Thyroid gland (tissue), 4 donors: ENCODE data around the gene GRIK4. TPM values are rescaled to one million over a fixed set of nuclear protein-coding genes. Genes with fewer than 3 reads are reported as not detected.

Source experiments
- DNase-seq, 2 donors: peaks; one replicate each; pipeline ENCODE4 v3.0.0-alpha.2; 2019
- H3K27ac ChIP-seq, 3 donors: fragments of 200-600 bp; sonication (generic); 1 replicate in 2 of 3; 2 replicates in 1 of 3; pipeline ENCODE4 v1.5.1; 2016 to 2019; ENCODE audit warnings: mild to moderate bottlenecking in 1 of 3, moderate library complexity in 1 of 3
- H3K27me3 ChIP-seq: fragments of 200-600 bp; sonication (generic); one replicate; pipeline ENCODE4 v1.5.1; 2019
- H3K36me3 ChIP-seq, 2 donors: fragments of 200-600 bp; sonication (generic); one replicate each; pipeline ENCODE4 v1.5.1; 2016 to 2019
- H3K4me1 ChIP-seq, 2 donors: fragments of 200-600 bp; sonication (generic); one replicate each; pipeline ENCODE4 v1.5.1; 2017 to 2019
- H3K4me3 ChIP-seq, 3 donors: fragments of 200-600 bp; sonication (generic); replicated peaks in 1 of 3; 1 replicate in 2 of 3; 2 replicates in 1 of 3; pipeline ENCODE4 v1.5.1; 2016; ENCODE audit warnings: mild to moderate bottlenecking in 1 of 3
- H3K9me3 ChIP-seq: fragments of 200-600 bp; sonication (generic); one replicate; pipeline ENCODE4 v1.5.1; 2017
- POLR2A ChIP-seq, 2 donors: fragments of 450-650 bp; IDR thresholded peaks; one replicate each; pipeline ENCODE4 v1.6.1; 2017; ENCODE audit warnings: antibody characterized with exemption in 2 of 2, mild to moderate bottlenecking in 2 of 2, moderate library complexity in 1 of 2
- WGBS, 2 donors: methylation state at CpG; one replicate each; pipeline ENCODE4 v1.1.5; 2017; 5-methylcytosine and 5-hydroxymethylcytosine counted together
- intact Hi-C: fragments of 100-400 bp; cut with DNase I; formaldehyde crosslinking; loops from one replicate; pipeline ENCODE4 v1.15.1; 2023
- total RNA-seq, 4 donors: library from RNA; depleted of rRNA; stranded (reverse); fragments of >200 nt; gene quantifications; one replicate each; pipeline ENCODE4 v1.2.3, GENCODE V29; 2016
- TF ChIP-seq, protein P1 (sequence below), 6 experiments: fragments of 200-600 bp in 3 of 6; fragments of 450-650 bp in 3 of 6; sonication (generic) in 3 of 6; IDR thresholded peaks; one replicate each; pipeline ENCODE4 v1.5.1; 2016 to 2019; ENCODE audit warnings: antibody characterized with exemption in 6 of 6, mild to moderate bottlenecking in 2 of 6, inconsistent platforms in 1 of 6, moderate library complexity in 1 of 6

GRIK4 gene
- total RNA-seq, 4 donors from 2014 or later = 0.54 to 3.7 (median 0.99) TPM

DNA sequence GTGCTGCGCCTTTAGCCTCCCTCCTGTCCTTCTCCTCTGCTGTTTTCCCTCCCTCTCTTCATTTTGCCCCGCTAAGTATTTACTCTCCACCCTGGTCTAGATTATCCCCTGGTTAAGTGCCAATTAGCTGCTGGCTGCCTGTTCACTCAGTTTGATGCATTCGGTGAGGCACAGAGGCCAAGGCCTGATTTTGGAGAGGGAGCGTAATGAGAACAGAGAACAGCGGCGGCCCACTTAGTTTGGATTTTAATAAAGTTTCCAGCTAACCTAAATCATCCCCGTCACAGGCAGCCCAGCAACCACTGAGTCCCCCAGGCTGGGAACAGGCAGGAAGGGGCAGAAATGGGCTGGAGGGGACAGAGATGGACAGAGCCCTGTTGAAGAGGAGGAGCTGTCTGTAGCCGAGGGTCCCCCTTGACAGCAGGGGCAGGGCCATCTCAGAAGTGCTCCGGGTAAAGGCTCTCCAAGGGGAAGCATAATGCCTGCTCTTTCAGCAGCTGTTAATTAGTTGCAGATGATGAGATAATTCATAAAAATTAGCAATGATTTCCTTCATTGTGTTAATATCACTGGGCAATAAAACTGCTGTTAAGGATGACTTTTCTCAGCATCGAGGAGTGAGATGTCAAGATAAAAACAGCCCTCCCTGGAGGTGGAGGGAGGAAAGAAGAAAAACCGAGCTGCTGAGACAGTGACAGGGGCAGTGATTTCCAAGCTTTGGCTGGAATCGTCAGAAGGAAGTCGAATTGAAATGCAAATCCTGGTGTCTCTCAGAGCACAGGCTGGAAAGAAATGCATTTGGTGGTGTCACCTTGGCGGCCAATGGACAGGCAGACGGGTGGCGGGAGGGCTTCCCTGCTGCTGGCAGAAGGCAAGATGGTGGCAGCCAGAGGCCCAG lies 170.1 kb downstream of the GRIK4 start:
- no peak for DNase-seq
- Histone ChIP-seq H3K9me3 (no peaks in the 10 kb centered on the region), H3K4me3 (no peak overlapping the region), H3K4me1 (no peaks in the 10 kb centered on the region), H3K27me3 (no peaks in the 10 kb centered on the region), H3K27ac (no peak overlapping the region), H3K36me3 (no peaks in the 10 kb centered on the region)
- TF ChIP-seq, protein P1, sequence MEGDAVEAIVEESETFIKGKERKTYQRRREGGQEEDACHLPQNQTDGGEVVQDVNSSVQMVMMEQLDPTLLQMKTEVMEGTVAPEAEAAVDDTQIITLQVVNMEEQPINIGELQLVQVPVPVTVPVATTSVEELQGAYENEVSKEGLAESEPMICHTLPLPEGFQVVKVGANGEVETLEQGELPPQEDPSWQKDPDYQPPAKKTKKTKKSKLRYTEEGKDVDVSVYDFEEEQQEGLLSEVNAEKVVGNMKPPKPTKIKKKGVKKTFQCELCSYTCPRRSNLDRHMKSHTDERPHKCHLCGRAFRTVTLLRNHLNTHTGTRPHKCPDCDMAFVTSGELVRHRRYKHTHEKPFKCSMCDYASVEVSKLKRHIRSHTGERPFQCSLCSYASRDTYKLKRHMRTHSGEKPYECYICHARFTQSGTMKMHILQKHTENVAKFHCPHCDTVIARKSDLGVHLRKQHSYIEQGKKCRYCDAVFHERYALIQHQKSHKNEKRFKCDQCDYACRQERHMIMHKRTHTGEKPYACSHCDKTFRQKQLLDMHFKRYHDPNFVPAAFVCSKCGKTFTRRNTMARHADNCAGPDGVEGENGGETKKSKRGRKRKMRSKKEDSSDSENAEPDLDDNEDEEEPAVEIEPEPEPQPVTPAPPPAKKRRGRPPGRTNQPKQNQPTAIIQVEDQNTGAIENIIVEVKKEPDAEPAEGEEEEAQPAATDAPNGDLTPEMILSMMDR (IDR thresholded peaks at IDR 0.05) = no peak
- 72 to 74% methylated on average over 16 of the region's 16 CpGs for WGBS, 2 donors
- intact Hi-C loops = no loop called here

DNA sequence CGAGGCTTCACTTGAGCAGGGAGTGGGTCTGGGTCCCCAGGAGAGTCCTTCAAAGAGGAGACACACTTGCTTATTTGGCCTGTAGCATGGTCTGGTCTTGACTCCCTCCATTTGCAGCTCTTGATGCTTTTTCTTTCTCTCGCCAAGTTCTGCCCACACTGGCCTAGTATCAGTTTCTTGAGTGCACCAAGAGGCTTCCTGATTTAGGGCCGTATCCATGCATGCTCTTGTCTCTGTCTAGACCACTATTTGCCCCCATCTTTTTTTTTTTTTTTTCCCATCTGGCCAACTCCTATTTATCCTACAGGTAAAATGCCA lies 170.7 kb downstream of the GRIK4 start:
- no peak for DNase-seq
- TF ChIP-seq, protein P1 (IDR thresholded peaks at IDR 0.05) = no peak
- TF ChIP-seq POLR2A (IDR thresholded peaks at IDR 0.05) = no peak
- intact Hi-C loops = no loop called here
- no peaks in the 10 kb centered on the region for H3K27me3 ChIP-seq
- H3K9me3 ChIP-seq = no peaks in the 10 kb centered on the region
- WGBS, 2 donors = 57 to 71% methylated on average over 3 of the region's 3 CpGs
- no peaks in the 10 kb centered on the region for H3K4me1 ChIP-seq
- no peak overlapping the region for H3K4me3 ChIP-seq
- H3K36me3 ChIP-seq = no peaks in the 10 kb centered on the region
- no peak overlapping the region for H3K27ac ChIP-seq

DNA sequence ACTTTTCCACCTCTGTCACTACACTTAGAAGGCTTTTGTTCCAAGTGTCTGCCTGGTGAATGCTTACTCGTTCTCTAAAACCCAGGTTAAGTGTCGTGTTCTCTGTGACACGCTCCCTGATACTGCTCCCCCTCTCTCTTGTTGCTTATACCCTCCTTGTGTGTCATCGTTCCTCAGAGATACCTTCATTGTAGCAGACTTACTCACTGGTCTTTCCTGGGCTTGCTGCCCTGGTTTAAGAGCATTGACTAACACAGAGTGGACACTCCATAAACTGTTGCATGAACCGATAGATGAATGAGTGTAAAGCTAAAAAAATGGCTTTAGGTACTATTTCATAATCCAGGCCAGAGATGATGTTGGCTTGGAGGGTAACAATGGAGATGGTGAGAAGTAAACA lies 171.3 kb downstream of the GRIK4 start:
- no peak for DNase-seq
- no peaks in the 10 kb centered on the region for H3K9me3 ChIP-seq
- no peak overlapping the region for H3K27ac ChIP-seq
- intact Hi-C loops = no loop called here
- 91 to 94% methylated on average over 5 of the region's 5 CpGs for WGBS, 2 donors
- no peaks in the 10 kb centered on the region for H3K36me3 ChIP-seq
- TF ChIP-seq POLR2A (IDR thresholded peaks at IDR 0.05) = no peak
- TF ChIP-seq, protein P1 (IDR thresholded peaks at IDR 0.05) = no peak
- H3K4me1 ChIP-seq = no peaks in the 10 kb centered on the region
- no peaks in the 10 kb centered on the region for H3K27me3 ChIP-seq
- H3K4me3 ChIP-seq = no peak overlapping the region

DNA sequence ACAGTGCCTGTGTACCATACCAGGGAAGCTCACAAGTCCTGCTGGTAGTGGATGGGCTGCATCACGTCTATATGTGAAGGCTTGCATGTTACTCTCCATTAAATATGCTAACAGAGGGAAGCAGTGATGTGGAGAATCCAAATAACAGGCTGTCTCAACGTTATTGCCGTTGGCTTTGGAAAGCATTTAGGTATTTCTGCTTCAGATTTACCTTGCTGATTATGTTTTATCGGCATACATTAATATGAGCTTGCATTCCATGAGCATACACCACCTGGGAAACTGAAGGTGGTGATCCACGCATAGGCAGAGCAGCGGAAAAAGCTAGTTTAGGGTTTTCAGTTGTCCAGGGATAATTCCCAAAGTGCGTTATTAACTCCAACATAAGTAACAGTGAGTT lies 175.0 kb downstream of the GRIK4 start:
- 82 to 86% methylated on average over 7 of the region's 7 CpGs for WGBS, 2 donors
- no peaks in the 10 kb centered on the region for H3K36me3 ChIP-seq
- no peak for TF ChIP-seq POLR2A (IDR thresholded peaks at IDR 0.05)
- TF ChIP-seq, protein P1 (IDR thresholded peaks at IDR 0.05) = no peak
- intact Hi-C loops = loop anchor here (2.0 to 5.0 kb wide), 2 partner anchors 176 to 349 kb away; partner anchors contain the start of genes ARHGEF12 and GRIK4
- DNase-seq = no peak
- H3K9me3 ChIP-seq = no peaks in the 10 kb centered on the region
- no peak overlapping the region for H3K27ac ChIP-seq
- no peaks in the 10 kb centered on the region for H3K27me3 ChIP-seq
- no peaks in the 10 kb centered on the region for H3K4me1 ChIP-seq
- H3K4me3 ChIP-seq = no peak overlapping the region

DNA sequence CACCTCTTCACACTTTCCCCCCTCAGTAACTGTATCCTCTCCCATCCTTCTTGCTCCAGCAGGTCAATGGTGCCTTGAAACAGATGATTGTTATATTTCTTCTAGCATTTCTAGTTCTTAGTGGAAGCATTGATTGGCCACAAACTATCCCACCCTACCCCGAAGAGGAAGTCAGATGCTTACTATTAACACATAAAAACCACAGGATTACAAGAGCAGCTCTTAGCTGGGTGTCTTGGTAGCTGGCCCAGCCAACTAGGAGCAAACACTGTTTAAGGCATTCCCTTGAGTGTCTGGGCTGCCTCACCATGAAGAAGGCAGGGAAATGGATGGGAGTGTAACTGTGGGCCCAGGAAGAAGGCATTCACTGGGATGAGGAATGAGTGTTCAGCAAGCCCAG lies 176.6 kb downstream of the GRIK4 start:
- Histone ChIP-seq H3K36me3 (no peaks in the 10 kb centered on the region), H3K4me3 (no peak overlapping the region), H3K9me3 (no peaks in the 10 kb centered on the region), H3K4me1 (no peaks in the 10 kb centered on the region), H3K27me3 (no peaks in the 10 kb centered on the region), H3K27ac (no peak overlapping the region)
- no peak for TF ChIP-seq POLR2A (IDR thresholded peaks at IDR 0.05)
- TF ChIP-seq, protein P1 (IDR thresholded peaks at IDR 0.05) = no peak
- WGBS, 2 donors = 63 to 88% methylated on average over 1 of the region's 1 CpG
- no peak for DNase-seq
- intact Hi-C loops = loop anchor here (5.0 kb wide), 1 partner anchor 351 kb away; the partner anchor contains the start of gene ARHGEF12
